Suppressor macrophage treated with lipopolysaccharide for 1 hour (primary cell): ENCODE measurements around the gene PRSS27.
"Not testable (repeated sequence)": the region's sequence is repeated elsewhere in the genome, so short reads cannot be mapped to it uniquely, and the experiment has no call there.

ENCODE experiments used
- DNase-seq, 3 donors: peaks; one replicate each; pipeline ENCODE4 v3.0.0-alpha.2; 2020 to 2022

The PRSS27 gene

DNA sequence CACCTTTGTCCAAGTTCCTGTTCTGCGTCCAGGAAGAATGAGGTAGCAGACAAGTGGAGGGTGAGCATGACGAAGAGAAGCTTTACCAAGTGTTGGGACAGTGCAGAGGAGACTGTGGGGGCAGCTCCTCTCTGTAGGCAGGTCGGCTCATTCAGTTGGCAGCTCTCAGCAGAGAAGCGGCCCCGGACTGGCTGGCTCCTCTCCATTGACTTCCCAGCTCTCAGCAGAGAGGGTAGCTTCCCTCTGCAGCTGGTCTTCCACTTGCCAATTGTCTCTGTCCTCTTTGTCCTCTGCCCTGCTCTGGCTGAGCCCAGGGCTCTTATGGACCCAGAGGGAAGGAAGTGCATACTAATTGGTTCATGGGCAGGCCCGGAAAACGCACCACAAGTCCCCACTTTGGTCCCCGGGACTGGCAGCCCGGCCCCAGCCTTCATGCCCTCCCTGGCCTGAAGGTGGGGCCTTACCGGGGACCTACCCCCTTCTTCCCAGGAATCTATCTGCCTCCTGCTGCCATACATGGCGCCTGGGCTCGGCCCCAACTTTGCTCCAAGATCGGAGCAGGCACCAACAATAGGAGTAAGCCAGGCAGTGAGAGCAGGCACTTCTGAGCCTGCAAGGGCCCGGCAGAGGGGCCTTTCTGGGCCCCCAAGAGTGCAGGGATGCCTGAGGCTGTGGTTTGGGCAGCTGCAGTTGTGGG is 27.6 kb downstream of the PRSS27 start:
- DNase-seq: no peak

DNA sequence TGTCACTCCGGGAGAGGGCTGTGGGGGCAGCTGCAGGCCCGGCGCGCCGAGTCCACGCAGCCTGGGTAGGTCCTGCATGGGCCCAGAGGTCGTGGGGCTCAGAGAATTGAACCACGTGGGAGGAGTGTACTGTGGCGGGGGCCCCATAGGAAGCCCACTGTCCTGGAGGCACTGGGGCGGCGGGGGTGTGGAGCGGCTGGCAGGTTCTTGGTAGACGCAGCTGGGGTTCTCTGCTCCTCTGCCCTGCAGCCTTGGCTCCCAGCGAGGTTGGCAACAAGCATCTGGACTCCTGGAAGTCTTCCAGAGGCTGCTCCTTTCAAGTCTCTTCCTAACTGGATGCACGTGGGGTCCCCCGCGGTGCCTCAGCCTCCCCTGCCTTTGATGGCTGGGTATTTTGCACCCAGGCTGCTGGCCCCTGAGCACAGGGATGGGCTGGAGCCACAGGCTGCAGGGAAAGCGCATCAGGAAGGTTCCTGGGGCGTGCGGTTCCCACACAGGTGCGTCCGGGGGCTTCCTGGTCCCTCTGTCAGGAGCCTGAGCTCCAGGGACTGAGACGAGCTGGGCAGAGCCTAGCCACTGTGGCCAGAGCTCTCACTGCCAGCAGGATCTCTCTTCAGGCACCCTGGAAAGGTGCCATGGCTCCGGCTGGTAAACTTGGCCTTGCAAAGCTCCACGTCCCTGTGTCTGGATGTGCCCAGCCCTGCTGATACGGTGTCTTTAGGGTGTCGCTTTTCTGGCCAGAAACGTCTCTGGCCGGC is 28.4 kb downstream of the PRSS27 start:
- DNase-seq: no peak

DNA sequence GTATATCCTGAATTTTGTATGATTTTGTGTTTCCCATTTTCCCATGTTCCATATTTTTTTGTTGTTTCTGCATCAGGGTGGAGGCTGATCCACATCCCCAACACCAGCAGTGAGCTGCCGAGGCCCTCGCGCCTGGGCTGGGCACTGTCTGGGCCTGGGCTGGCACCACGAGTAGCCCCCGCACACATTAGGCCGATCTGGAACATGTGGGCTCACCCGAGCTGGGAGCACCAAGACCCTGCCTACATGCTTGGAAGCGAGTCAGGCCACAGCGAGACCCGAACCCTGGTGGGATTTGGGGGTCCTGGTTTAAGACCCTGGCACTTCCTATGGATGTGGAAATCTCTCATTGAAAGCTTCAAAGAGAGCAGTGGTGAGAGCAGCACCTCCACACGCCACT is 29.2 kb downstream of the PRSS27 start:
- no peak for DNase-seq

DNA sequence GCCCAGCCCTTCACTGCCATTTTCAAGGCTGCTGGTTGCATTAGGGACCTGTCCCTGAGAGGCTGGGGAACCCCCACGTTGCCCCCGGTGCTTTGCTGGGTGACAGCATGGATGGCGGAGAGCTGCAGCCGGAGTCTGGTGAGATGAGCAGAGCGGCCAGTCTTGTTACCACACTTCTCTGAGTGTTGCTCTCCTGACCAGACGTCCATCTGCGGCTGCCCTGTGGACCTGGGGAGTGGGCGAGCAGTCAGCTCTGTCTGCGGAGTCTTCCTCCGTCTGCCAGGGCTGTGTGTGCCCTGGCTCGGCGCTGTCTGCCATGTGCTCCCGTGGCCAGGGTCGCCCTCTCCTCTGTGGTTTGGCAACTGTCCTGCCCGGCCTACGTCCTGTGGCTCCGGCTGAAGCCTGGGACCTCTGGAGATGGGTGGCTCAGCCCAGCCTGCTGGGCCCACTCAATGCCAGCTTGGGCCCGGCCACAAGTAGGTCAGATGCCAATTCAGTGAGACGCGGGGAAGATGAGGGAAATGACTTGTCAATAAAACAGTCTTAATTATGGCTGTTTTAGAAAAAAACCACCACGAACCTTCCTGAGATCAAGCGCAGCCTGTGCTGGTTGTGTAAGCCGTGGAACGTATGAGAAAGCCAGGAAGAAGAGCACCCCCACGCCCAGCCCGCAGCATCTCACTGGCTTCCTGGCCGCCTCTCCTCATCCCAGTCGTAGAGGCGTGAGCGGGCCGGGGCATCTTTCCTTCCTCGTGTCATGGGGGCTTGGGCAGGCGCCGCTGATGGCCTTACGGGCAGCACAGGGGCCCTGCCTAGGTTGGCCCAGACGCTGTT is 29.8 kb downstream of the PRSS27 start:
- DNase-seq: peak; percentile 35 to 53 (median 38)

DNA sequence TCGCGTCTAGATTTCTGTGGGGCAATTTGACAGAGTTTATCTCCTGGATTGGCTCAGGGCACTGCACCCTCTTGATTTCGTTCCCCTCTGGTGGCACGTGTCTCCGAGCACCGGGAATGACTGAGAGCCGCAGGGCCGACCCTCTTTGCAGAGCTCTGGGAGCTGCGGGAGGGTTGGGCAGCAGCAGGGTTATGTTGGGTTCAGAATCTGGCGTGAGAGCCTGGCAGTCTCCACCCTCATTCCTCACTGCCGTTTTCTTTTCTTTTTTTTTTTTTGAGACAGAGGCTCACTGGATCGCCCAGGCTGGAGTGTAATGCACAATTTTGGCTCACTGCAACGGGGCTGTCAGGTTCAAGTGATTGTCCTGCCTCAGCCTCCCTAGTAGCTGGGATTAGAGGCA is 30.6 kb downstream of the PRSS27 start:
- DNase-seq: not testable (repeated sequence)

DNA sequence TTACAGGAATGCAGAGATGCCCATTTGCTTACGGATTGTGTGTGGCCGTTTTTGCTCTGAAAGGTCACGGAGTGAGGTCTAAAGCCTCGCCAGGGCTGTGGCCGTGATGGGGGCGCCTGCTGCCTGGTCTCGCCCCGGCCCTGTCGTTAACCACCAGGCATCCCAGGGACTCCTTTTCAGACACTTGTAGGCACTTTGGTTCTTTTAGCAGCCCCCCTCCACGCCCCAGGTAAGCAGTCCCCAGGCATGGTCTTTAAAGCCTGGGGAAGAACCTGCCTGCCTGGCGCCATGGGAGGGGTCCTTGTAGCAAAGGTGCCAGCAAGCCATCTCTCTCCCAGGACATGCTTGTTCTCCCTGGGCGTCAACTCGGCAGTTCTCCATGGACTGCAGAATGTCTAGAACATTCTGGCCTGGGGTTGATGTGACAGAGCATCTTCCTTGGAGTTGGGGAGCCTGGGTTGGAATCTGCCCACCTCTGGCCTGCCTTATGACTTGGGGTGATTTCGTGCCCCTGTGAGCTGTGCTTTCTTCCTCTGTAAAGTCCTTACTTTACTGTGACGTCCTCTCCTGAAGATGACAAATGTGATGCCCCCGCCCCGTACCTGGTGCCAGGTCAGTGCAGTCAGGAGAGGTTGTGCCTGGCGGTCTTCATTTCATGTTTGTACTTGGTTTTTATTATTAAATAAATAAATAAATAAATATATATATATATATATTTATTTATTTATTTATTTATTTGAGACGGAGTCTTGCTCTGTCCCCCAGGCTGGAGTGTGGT is 32.3 kb downstream of the PRSS27 start:
- no peak for DNase-seq

DNA sequence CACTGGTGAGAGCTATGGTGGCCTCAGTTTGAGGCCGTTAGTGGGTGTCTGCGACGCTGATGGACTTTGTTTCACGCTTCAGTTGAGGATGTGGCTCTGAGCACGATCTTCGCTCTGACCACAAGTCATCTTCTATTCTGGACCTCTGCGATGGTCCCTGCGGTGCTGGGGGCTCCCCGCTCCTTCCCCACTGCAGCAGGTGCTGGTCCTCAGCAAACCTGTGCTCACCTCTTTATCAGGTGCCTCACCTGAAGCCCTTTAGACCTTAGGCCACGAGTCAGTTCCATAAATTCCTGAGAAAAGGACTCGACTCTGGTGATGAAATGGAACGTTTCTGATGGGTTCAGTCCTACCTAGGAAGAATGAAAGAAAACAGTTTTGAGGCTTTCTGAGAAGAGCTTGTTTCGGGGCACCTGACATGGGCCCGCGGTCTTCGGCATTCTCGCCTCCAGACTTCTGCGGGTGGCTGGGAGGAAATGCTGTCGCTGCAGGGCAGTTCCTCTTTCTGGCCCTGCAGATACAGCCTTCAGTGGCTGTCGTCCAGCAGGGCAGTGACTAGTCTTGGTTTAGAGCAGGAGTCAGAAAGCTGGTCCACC is 33.0 kb downstream of the PRSS27 start:
- peak; percentile 83 to 89 (median 85) for DNase-seq

DNA sequence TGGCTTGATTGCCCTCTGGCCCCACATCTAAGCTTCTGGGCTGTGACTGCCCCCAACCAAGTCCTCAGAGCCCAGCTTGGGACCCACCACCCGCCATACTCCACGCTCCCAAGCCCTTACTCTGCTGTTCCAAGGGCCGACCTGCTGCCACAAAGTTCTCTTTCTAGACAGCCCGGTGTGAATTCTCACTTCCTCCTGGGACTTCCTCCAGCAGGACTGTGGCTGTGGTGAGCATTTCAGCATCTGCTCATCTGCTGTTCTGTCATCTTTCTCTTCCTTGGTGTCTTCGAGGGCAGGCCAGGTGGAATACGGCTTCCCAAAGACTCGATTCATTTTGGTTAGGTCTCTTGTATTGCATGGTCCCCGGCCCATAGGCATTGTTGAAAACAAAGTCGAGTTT is 33.9 kb downstream of the PRSS27 start:
- DNase-seq: not testable (repeated sequence)

DNA sequence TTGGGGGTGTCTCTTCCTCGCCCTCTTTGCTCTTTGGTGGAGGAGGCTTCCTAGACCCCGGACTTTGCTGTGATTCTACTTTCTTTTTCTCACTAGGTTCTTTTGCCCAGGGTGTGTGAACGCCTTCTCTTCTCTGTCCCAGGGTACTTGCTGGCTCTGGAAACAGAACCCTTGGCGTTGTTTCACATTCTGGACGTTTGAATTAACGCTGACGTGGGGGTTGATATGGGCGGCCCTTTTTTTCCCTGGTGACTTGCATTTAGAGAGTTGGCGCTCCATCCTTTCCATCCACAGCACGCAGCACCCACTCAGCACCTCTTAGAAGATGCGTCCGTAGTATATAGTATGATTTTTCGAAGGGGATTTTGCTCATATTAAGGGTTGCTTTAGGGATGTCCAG is 37.0 kb downstream of the PRSS27 start:
- peak in 1 of 3 donors; percentile 42 for DNase-seq

DNA sequence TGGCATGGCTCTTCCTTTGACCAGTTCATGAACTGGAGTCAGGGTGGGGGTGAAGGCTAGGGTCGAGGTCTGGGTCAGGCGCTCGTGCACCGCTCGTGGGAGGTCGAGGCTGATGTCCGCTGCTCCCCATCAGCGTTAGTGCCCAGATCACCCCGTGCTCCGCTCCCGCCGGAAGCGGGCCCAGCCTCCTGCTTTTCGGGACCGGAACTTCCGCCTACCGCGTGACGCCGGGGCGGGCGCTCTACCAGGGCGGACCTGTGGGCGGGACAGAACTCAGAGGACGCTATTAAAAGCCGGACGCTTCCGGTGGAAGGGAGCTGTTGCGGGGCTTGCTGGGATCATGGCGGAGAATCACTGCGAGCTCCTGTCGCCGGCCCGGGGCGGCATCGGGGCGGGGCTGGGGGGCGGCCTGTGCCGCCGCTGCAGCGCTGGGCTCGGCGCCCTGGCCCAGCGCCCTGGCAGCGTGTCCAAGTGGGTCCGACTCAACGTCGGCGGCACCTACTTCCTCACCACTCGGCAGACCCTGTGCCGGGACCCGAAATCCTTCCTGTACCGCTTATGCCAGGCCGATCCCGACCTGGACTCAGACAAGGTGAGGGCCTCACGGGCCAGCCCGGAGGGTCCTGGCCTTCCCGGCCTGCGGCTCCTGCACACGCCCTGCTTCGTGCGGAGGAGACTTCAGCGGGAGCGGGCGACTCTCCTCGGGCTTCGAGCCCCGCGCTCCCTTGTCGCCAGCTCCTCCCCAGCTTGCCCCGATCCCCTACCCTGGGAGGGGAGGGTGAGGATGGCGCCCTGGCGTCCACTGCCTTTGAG is 37.6 kb downstream of the PRSS27 start, which contains the start of gene KCTD5:
Gene KCTD5 (plus strand): TSS at position 315 of the 813 bp plus-strand sequence. CDS start 26 bp downstream, at position 341.
- DNase-seq: peak; percentile 99 to 100 (median 99)

DNA sequence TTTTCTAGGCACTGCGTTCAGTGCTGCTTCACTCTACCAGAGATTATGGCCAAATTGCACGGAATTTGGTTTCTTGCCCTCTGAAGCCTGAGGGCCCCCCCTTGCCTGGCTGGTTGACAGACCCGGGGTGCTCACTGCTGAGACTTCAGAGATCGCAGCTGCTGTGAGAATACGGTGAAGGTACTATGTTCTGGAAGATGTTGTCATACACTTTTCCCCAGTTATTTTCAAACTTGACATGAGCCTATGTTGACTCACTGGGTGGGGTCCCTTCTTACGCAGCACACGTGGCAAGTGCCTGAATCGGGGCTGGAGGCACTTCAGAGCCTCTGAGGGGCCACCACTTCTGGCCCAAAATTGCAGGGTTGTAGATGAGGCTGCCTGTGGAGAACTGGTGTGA is 39.7 kb downstream of the PRSS27 start:
- not testable (repeated sequence) for DNase-seq

DNA sequence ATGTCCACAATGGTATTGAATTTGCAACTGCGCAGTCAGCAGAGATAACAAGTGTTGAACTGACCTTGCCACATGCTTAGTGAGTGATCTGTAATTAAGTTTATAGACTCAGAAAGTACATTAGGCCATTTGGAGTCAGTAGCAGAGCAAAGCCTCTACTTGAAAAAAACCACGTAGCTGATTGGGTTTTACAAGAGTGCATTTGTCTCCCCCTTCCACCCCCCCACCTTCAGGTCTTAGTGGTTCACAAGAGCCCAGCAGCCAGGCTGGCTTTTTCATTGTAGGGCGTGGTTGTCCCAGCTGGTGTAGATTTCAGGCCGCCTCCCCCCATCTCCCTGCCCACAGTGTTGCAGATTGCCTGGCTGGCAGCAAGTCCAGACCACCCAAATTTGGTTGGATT is 40.1 kb downstream of the PRSS27 start:
- not testable (repeated sequence) for DNase-seq

DNA sequence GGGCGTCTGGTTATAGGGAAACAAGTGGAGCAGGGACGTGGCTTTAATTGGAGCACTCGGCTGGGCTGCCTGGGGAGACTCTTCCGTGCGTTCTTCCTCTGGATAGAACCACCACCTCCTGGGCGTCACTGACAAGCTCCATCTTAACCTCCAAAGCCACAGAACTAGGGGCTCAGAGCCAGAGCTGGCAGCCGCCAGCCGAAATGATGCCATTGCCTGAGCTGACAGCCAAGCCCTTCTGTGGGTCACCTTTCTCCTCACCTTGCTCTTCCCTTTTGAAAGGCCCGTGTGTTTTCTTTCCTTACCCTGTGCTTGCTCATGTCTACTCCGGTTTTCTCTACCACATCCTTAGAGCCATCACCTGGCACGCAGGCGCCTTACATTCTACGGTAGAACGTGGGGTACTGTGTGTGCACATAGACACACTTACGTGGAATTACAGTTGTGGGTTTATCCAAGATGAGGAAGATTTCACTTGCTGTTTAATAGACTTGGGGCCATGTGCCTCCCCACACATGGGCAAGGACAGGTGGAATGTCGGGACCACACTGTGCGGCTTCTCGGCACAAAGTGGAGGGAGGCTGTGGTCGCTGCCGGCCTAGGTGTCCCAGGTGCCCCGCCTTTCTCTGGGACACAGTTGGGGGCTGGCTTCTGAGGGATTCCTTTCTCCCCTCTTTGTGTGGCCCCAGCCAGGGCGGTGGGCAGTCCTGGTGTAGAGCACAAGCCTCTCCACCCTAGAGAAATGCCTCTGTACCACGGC is 41.6 kb downstream of the PRSS27 start:
- not testable (repeated sequence) for DNase-seq

DNA sequence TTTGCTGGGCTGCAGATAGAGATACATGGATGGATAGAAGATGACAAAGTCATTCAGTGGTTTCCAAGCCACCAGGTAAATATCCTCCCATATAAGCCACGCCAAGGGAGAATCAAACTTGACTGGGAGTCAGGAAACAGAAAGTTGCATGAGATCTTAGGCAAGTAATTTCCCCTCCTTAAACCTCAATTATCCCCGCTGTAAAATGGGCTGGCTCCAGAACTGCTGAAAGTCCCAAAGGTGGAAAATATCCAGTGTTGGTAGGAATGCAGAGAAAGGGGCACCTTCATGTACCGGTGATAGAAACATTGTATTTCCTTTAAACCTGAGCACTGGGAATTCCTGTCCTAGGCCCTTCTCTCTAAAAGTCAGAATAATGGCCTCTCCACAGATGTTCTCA is 43.1 kb downstream of the PRSS27 start:
- not testable (repeated sequence) for DNase-seq

DNA sequence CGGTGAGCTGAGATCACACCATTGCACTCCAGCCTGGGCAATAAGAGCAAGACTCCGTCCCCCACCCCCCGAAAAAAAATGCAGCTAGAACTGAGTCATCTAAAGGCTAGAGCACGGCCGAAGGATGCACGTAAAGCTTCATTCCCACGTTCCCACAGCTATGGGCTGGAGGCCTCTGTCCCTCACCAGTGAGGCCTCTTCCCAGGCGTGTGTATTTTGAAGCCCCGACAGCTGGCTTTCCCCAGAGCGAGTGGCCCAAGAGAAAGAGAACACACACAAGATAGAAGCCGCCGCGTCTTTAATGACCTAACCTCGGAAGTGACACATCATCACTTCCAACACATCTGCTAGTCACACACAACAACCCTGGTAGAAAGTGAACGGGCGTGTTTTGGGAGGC is 44.3 kb downstream of the PRSS27 start:
- peak in 1 of 3 donors; percentile 24 for DNase-seq

DNA sequence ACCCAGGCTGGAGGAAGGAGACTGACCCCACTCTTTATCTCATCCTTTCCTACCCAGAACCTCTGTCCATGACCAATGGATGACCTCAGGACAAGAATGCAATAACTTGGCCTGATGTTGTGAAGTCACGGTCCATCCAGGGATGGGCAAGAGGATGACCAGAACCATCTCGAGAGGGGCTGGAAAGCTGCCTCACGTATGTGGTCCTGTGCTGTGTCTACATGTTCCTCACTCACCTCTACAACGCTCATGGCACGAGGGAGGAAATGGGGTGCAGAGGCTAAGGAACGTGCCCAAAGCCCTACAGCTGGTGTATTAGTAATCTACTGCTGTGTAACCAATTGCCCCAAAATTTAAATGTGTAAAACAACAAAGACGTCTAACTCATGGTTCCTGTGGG is 45.0 kb downstream of the PRSS27 start:
- DNase-seq: no peak

DNA sequence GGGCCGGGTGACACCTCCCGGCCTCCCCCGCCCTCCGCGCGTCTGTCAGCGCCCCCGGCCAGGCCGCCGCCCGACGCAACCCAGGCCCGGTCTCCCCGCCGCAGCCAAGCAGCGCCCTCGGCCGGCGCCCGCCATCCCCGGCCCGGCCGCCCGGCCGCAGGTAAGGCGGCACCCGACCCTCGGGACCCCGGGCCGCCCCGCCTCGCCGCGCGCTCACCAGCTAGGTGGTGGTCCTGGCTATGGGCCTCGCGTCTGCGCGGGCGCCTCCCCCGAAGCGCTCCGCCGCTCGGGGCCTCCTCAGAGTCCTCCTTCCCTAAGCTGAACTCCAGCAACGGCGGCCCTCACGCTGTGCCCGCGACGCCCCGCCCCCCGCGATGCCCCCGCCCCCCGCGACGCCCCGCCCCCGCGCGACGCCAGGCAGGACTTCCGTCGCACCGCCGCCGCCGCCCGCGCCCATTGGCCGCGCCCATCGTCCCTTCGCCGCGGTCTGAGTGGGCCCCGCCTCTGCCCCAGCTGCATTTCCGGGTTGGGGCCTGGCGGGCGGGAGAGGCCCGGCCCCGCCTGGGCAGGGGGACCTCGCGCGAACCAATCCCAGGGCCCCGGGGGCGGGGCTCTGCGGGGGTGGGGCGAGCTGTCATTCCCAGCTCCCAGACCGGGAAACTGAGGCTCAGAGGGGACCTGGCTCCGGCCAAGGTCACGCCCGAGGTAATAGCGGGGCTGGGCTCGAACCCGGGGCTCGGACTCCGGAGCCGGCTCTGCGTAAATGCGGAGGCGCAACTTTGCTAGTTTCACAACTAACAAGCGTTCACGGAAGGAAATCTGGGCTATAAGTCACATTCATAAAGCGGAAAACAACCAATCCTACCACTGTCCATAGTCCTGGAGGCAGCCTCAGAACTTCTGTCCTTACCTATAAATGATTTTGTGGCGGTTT is 46.7 kb downstream of the PRSS27 start:
- DNase-seq: peak; percentile 98 to 100 (median 99)

DNA sequence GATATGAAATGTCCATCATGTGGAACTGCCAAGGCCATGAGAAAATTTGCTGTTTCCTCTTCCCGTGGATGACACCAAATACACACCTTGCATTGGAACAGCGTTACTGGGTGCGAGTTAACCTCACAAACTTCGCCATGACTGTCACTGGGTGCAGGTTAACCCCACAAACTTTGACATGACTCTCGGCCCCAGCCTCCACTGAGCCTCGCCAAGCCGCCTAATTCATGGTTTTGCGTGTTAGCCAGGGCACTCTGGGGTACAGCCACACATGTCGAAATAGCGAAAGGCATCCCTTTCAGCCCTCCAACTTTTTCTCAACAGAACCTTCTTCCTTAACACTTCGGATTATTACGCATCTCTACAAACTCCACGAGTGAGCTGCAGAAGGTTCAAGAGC is 48.3 kb downstream of the PRSS27 start:
- DNase-seq: no peak

DNA sequence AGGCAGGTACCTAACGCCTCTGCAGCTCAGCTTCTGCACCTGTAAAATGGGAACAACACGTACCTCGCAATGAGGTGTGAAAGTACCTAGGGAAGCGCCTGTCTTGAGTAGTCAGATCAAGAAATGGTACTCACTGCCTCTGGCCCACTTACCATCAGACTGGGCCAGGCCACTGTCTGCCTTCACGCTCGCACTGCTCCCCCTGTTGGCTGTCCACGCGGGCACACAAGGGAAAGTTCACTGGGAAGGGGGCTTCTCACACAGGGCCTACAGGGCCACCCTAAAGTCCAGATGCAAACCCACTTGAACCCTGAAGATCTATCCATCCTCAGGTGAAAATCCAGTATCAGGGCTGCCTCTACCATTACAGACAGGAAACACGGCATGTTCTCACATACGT is 48.8 kb downstream of the PRSS27 start:
- peak in 2 of 3 donors; percentile 18 to 48 for DNase-seq
